Panc1 (cell line): ENCODE measurements around the gene ETFBKMT.

ENCODE experiments used
- REST ChIP-seq, 2 experiments: IDR thresholded peaks; 2 replicates each; pipeline ENCODE4 v1.6.1; 2011 to 2012; ENCODE audit warnings: low read depth in 2 of 2, control low read depth in 1 of 2, low read length in 1 of 2, mild to moderate bottlenecking in 1 of 2, moderate library complexity in 1 of 2; ENCODE audit not compliant: insufficient read depth in 1 of 2
- TF ChIP-seq, protein P1 (sequence below): fragments of 450-650 bp; IDR thresholded peaks from 2 replicates; pipeline ENCODE4 v1.5.1; 2017; ENCODE audit warnings: mild to moderate bottlenecking

GRCh38 chr12:31631023-31631724 lies 28.3 kb upstream of the ETFBKMT start:
- TF ChIP-seq, protein P1, sequence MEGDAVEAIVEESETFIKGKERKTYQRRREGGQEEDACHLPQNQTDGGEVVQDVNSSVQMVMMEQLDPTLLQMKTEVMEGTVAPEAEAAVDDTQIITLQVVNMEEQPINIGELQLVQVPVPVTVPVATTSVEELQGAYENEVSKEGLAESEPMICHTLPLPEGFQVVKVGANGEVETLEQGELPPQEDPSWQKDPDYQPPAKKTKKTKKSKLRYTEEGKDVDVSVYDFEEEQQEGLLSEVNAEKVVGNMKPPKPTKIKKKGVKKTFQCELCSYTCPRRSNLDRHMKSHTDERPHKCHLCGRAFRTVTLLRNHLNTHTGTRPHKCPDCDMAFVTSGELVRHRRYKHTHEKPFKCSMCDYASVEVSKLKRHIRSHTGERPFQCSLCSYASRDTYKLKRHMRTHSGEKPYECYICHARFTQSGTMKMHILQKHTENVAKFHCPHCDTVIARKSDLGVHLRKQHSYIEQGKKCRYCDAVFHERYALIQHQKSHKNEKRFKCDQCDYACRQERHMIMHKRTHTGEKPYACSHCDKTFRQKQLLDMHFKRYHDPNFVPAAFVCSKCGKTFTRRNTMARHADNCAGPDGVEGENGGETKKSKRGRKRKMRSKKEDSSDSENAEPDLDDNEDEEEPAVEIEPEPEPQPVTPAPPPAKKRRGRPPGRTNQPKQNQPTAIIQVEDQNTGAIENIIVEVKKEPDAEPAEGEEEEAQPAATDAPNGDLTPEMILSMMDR = no peak
- TF ChIP-seq REST (IDR thresholded peaks at IDR 0.05; ENCODE audit: insufficient read depth in 1 of 2, low read depth in 2 of 2, low read length in 1 of 2) = no peak
